PC-3 (cell line): ENCODE results near the gene C1QTNF12.

Experiments used
- CTCF ChIP-seq: fragments of 300-600 bp; sonication (generic); conservative IDR thresholded peaks from 2 replicates; pipeline ENCODE4 v1.5.1; 2017; ENCODE audit warnings: antibody characterized with exemption, low read depth, mild to moderate bottlenecking, low read length
- EZH2 ChIP-seq: fragments of 300-600 bp; sonication (generic); IDR thresholded peaks from one replicate; pipeline ENCODE4 v1.6.1; 2017; ENCODE audit warnings: antibody characterized with exemption, mild to moderate bottlenecking, low read length; ENCODE audit not compliant: unreplicated experiment

- TF ChIP-seq CTCF, result no peak
- no peak for TF ChIP-seq EZH2
These were observed 23.8 kb downstream of the C1QTNF12 start for GRCh38 chr1:1222575-1223225.
